WI38 (cell line): Measurements from ENCODE around the gene SYTL3.

Source experiments
- H3K4me3 ChIP-seq: 2 replicates; pipeline ENCODE4 v1.5.1; 2011; ENCODE audit warnings: low read depth, mild to moderate bottlenecking, control low read depth, low read length
- CTCF ChIP-seq: IDR thresholded peaks from 2 replicates; pipeline ENCODE4 v1.5.1; 2012; ENCODE audit warnings: low read depth, mild to moderate bottlenecking, control low read depth, low read length

Gene SYTL3

GRCh38 chr6:158626360-158627167, 23.3 kb upstream of the SYTL3 start:
- no peak for TF ChIP-seq CTCF
- no peak overlapping the region for H3K4me3 ChIP-seq

GRCh38 chr6:158627168-158627939, 22.5 kb upstream of the SYTL3 start:
- no peak for TF ChIP-seq CTCF

GRCh38 chr6:158627940-158628211, 22.0 kb upstream of the SYTL3 start:
- H3K4me3 ChIP-seq = no peak overlapping the region
- TF ChIP-seq CTCF = no peak

More at GRCh38 chr6:158627168-158627939, 22.5 kb upstream of the SYTL3 start:
- H3K4me3 ChIP-seq = no peak overlapping the region

- TF ChIP-seq CTCF = no peak
- H3K4me3 ChIP-seq = no peak overlapping the region
Measured at GRCh38 chr6:158628542-158628941, 21.3 kb upstream of the SYTL3 start.

GRCh38 chr6:158629367-158630221, 20.3 kb upstream of the SYTL3 start:
- no peak for TF ChIP-seq CTCF
- no peak overlapping the region for H3K4me3 ChIP-seq

GRCh38 chr6:158630938-158631616, 18.8 kb upstream of the SYTL3 start:
- no peak for TF ChIP-seq CTCF
- H3K4me3 ChIP-seq = peak overlapping the region; percentile 27
